Activated B cell treated with CpG ODN at 0.5 μM for 24 hours (primary cell): ENCODE results near the gene ACVR2B. TPM values are rescaled to one million over a fixed set of nuclear protein-coding genes. Genes with fewer than 3 reads are reported as not detected.
"Not testable (repeated sequence)": the region's sequence is repeated elsewhere in the genome, so short reads cannot be mapped to it uniquely, and the experiment has no call there.

Experiments
- ATAC-seq: fragments of 200-7000 bp; cut with Tn5 transposase; one replicate; pipeline ENCODE4 v1.10.0; 2021; ENCODE audit warnings: low read depth, mild to moderate bottlenecking, moderate library complexity
- CTCF ChIA-PET: fragments of 350-600 bp; sonication (Branson Sonifier 250); formaldehyde crosslinking; loops from one replicate; lab custom pipeline; 2021; ENCODE audit warnings: antibody characterized with exemption; lab: Charles Lee
- POLR2A ChIA-PET: fragments of 350-600 bp; sonication (Branson Sonifier 250); formaldehyde crosslinking; loops from one replicate; lab custom pipeline; 2021; ENCODE audit warnings: antibody characterized with exemption; lab: Charles Lee
- DNase-seq: peaks from one replicate; pipeline ENCODE4 v3.0.0; 2022
- H3K27ac Mint-ChIP-seq: one replicate; pipeline ENCODE4 v1.8.0; 2020; ENCODE audit warnings: mixed read lengths
- H3K27me3 Mint-ChIP-seq: one replicate; pipeline ENCODE4 v1.8.0; 2021; ENCODE audit warnings: mixed read lengths
- H3K36me3 Mint-ChIP-seq: one replicate; pipeline ENCODE4 v1.8.0; 2021; ENCODE audit warnings: low read depth, mixed read lengths
- H3K4me1 Mint-ChIP-seq: one replicate; pipeline ENCODE4 v1.8.0; 2021; ENCODE audit warnings: mixed read lengths
- H3K4me3 Mint-ChIP-seq: one replicate; pipeline ENCODE4 v1.8.0; 2020; ENCODE audit warnings: mild to moderate bottlenecking, mixed read lengths
- H3K9me3 Mint-ChIP-seq: one replicate; pipeline ENCODE4 v1.8.0; 2020; ENCODE audit warnings: mixed read lengths
- CTCF ChIP-seq: fragments of 200-600 bp; IDR thresholded peaks from one replicate; pipeline ENCODE4 v1.8.0; 2022; ENCODE audit warnings: antibody characterized with exemption, mild to moderate bottlenecking
- intact Hi-C: fragments of 100-400 bp; cut with micrococcal nuclease; formaldehyde crosslinking; loops from one replicate; pipeline ENCODE4 v1.15.1; 2024
- total RNA-seq: library from RNA; stranded (reverse); gene quantifications from 2 replicates; pipeline ENCODE4 v1.2.3, GENCODE V29; 2022

The ACVR2B gene
- total RNA-seq, 1 donor from 2014 or later: 1.4 TPM

DNA sequence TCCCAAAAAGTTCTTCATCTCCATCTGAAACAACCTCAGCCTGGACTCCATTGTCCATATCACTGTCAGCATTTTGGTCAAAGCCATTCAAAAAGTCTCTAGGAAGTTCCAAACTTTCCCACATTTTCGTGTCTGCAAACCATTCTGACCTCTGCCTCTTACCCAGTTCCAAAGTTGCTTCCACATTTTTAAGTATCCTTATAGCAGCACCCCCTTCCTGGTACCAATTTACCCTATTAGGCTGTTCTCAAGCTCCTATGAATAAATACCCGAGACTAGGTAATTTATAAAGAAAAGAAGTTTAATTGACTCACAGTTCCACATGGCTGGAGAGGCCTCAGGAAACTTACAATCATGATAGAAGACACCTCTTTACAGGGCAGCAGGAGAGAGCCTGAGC is 20.0 kb upstream of the ACVR2B start:
- H3K36me3 Mint-ChIP-seq, CTCF ChIA-PET, ATAC-seq, H3K27ac Mint-ChIP-seq, H3K4me1 Mint-ChIP-seq, H3K27me3 Mint-ChIP-seq, H3K4me3 Mint-ChIP-seq, intact Hi-C loops, POLR2A ChIA-PET, DNase-seq: not testable (repeated sequence)
- H3K9me3 Mint-ChIP-seq: peaks cover 39% of the 10 kb centered on the region

- DNase-seq, ATAC-seq, H3K4me1 Mint-ChIP-seq, H3K36me3 Mint-ChIP-seq, CTCF ChIA-PET, H3K27me3 Mint-ChIP-seq, H3K27ac Mint-ChIP-seq, intact Hi-C loops, POLR2A ChIA-PET, H3K4me3 Mint-ChIP-seq: not testable (repeated sequence)
- H3K9me3 Mint-ChIP-seq: peaks cover 27% of the 10 kb centered on the region
Measured at GRCh38 chr3:38438436-38439069, 15.1 kb upstream of the ACVR2B start.

DNA sequence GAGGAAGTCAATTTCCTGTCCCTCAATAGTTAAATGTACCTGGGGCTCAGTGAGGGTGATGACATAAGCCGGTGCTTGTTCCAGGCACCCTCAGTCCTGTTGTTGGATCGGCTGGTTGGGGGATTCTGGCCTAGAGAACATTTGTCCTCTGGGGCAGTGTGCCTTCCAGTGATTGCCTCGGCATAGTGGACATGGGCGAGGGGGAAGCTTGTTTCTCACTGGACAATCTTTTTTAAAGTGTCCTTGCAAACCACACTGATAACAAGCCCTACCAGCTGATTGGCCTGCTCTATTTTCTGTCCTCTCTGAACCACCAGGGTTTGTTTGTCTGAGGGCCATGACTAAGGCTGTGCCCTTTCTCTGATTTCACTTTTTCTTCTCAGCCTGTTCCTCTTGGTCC is 10.5 kb upstream of the ACVR2B start:
- POLR2A ChIA-PET, H3K27ac Mint-ChIP-seq, H3K4me3 Mint-ChIP-seq, H3K4me1 Mint-ChIP-seq, ATAC-seq, intact Hi-C loops, CTCF ChIA-PET, H3K36me3 Mint-ChIP-seq, DNase-seq, H3K9me3 Mint-ChIP-seq: not testable (repeated sequence)
- peaks cover 10% of the 10 kb centered on the region for H3K27me3 Mint-ChIP-seq

DNA sequence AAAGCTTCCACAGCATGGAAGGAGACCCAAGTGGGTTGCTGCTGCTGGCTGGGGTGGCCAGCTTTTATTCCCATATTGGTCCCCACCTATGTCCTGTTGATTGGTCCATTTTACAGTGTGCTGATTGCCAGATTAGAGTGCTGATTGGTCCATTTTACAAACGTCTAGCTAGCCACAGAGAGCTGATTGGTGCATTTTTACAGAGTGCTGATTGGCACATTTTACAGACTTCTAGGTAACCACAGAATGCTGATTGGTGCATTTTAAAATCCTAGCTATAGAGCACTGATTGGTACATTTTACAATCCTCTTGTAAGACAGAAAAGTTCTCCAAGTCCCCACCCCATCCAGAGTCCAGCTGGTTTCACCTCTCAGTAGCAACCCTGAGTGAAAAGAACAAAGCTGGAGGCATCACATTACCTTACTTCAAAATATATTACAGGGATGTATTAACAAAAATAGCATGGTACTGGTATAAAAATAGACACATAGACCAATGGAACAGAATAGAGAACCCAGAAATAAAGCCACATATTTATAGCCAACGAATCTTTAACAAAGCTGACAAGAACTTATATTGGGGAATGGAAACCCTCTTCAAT is 7.5 kb upstream of the ACVR2B start:
- no peak for TF ChIP-seq CTCF
- no peak overlapping the region for H3K4me3 Mint-ChIP-seq

GRCh38 chr3:38446812-38447211 is 6.9 kb upstream of the ACVR2B start:
- H3K4me1 Mint-ChIP-seq: no peaks in the 10 kb centered on the region
- H3K4me3 Mint-ChIP-seq: no peak overlapping the region
- peaks cover 3% of the 10 kb centered on the region for H3K9me3 Mint-ChIP-seq
- ATAC-seq (no peak), DNase-seq (no peak)
- no peak for TF ChIP-seq CTCF
- CTCF ChIA-PET: no interaction called here
- no peaks in the 10 kb centered on the region for H3K36me3 Mint-ChIP-seq
- peaks cover 27% of the 10 kb centered on the region for H3K27me3 Mint-ChIP-seq
- POLR2A ChIA-PET: no interaction called here
- intact Hi-C loops: no loop called here
- H3K27ac Mint-ChIP-seq: no peak overlapping the region

More for the DNA sequence above, 7.5 kb upstream of the ACVR2B start:
- Mint-ChIP-seq H3K9me3 (peaks cover 3% of the 10 kb centered on the region), H3K27ac (no peak overlapping the region), H3K27me3 (peaks cover 22% of the 10 kb centered on the region), H3K36me3 (no peaks in the 10 kb centered on the region), H3K4me1 (no peaks in the 10 kb centered on the region)
- ATAC-seq (no peak), DNase-seq (no peak)
- POLR2A ChIA-PET: no interaction called here
- intact Hi-C loops: no loop called here
- CTCF ChIA-PET: no interaction called here

- CTCF ChIA-PET: no interaction called here
- peaks cover 2% of the 10 kb centered on the region for H3K36me3 Mint-ChIP-seq
- peaks cover 14% of the 10 kb centered on the region for H3K4me1 Mint-ChIP-seq
- POLR2A ChIA-PET: no interaction called here
- intact Hi-C loops: loop anchor here (5.0 kb wide), 1 partner anchor 46 kb away; the partner anchor contains the start of gene EXOG
- H3K9me3 Mint-ChIP-seq: peaks cover 3% of the 10 kb centered on the region
- ATAC-seq: no peak
- H3K4me3 Mint-ChIP-seq: no peak overlapping the region
- TF ChIP-seq CTCF: no peak
- H3K27ac Mint-ChIP-seq: no peak overlapping the region
- no peak for DNase-seq
- peaks cover 32% of the 10 kb centered on the region for H3K27me3 Mint-ChIP-seq
Measured at GRCh38 chr3:38450853-38451252, 2.8 kb upstream of the ACVR2B start.
